Neuronal stem cell (in vitro differentiated cells): ENCODE results near the gene EEIG2.
A peak's percentile ranks its signal among the peaks of the same experiment; 100 is the strongest.
"Not testable (repeated sequence)": the region's sequence is repeated elsewhere in the genome, so short reads cannot be mapped to it uniquely, and the experiment has no call there.

Experiments used
- DNase-seq: peaks from one replicate; pipeline ENCODE4 v3.0.0-alpha.2; 2013; ENCODE audit warnings: low spot score
- H2AFZ ChIP-seq: one replicate; pipeline ENCODE4 v1.6.1; 2013; ENCODE audit warnings: mild to moderate bottlenecking, low read length, inconsistent platforms
- H2AK5ac ChIP-seq: 2 replicates; pipeline ENCODE4 v1.6.1; 2013; ENCODE audit warnings: low read depth, mild to moderate bottlenecking, inconsistent platforms, low read length, moderate library complexity, mixed read lengths
- H2BK120ac ChIP-seq: 2 replicates; pipeline ENCODE4 v1.6.1; 2013; ENCODE audit warnings: low read depth, mild to moderate bottlenecking, inconsistent platforms, low read length, moderate library complexity, mixed read lengths
- H2BK12ac ChIP-seq: one replicate; pipeline ENCODE4 v1.6.1; 2013; ENCODE audit warnings: low read length, inconsistent platforms
- H2BK15ac ChIP-seq: 2 replicates; pipeline ENCODE4 v1.6.1; 2013; ENCODE audit warnings: mild to moderate bottlenecking, low read length, inconsistent platforms, mixed read lengths
- H2BK5ac ChIP-seq: one replicate; pipeline ENCODE4 v1.6.1; 2013; ENCODE audit warnings: inconsistent platforms, mild to moderate bottlenecking, low read length, moderate library complexity
- H3K14ac ChIP-seq: one replicate; pipeline ENCODE4 v1.6.1; 2013; ENCODE audit warnings: low read length, inconsistent platforms
- H3K18ac ChIP-seq: 2 replicates; pipeline ENCODE4 v1.6.1; 2013; ENCODE audit warnings: low read length, inconsistent platforms
- H3K23ac ChIP-seq: 2 replicates; pipeline ENCODE4 v1.6.1; 2013; ENCODE audit warnings: low read depth, mild to moderate bottlenecking, mixed read lengths, low read length, inconsistent platforms; ENCODE audit not compliant: poor library complexity
- H3K27ac ChIP-seq: replicated peaks from 3 replicates; pipeline ENCODE4 v1.5.1; 2013; ENCODE audit warnings: low read length, inconsistent platforms
- H3K27me3 ChIP-seq, 3 experiments: 2 replicates each; pipeline ENCODE4 v1.6.1; 2013; ENCODE audit warnings: low read length in 3 of 3, mild to moderate bottlenecking in 2 of 3, inconsistent platforms in 1 of 3, low read depth in 1 of 3, mixed read lengths in 1 of 3, moderate library complexity in 1 of 3; ENCODE audit not compliant: control insufficient read depth in 3 of 3, insufficient read depth in 3 of 3
- H3K36me3 ChIP-seq, 2 donors: replicated peaks in 1 of 2; 2 replicates each; pipeline ENCODE4 v1.6.1; 2013; ENCODE audit warnings: low read length in 2 of 2; ENCODE audit not compliant: control insufficient read depth in 2 of 2, insufficient read depth in 2 of 2
- H3K4ac ChIP-seq: 2 replicates; pipeline ENCODE4 v1.6.1; 2013; ENCODE audit warnings: inconsistent platforms, mild to moderate bottlenecking, low read length, moderate library complexity
- H3K4me1 ChIP-seq, 2 donors: 1 replicate in 1 of 2; 2 replicates in 1 of 2; pipeline ENCODE4 v1.6.1; 2013; ENCODE audit warnings: low read length in 2 of 2, low read depth in 1 of 2; ENCODE audit not compliant: control insufficient read depth in 2 of 2, insufficient read depth in 1 of 2
- H3K4me2 ChIP-seq: one replicate; pipeline ENCODE4 v1.6.1; 2013; ENCODE audit warnings: mild to moderate bottlenecking, low read length, inconsistent platforms; ENCODE audit not compliant: insufficient read depth, poor library complexity, severe bottlenecking
- H3K4me3 ChIP-seq, 2 donors: 2 replicates each; pipeline ENCODE4 v1.5.1; 2013; ENCODE audit warnings: low read length in 2 of 2, mild to moderate bottlenecking in 2 of 2, inconsistent platforms in 1 of 2, moderate library complexity in 1 of 2
- H3K79me1 ChIP-seq: one replicate; pipeline ENCODE4 v1.6.1; 2013; ENCODE audit warnings: low read depth, mild to moderate bottlenecking, inconsistent platforms, low read length, moderate library complexity
- H3K9ac ChIP-seq: one replicate; pipeline ENCODE4 v1.6.1; 2013; ENCODE audit warnings: mild to moderate bottlenecking, low read depth, low read length, inconsistent platforms; ENCODE audit not compliant: poor library complexity
- H3K9me3 ChIP-seq, 2 donors: replicated peaks in 1 of 2; 2 replicates each; pipeline versions ENCODE3 to v1.6.1; 2013; ENCODE audit warnings: low read length in 2 of 2, mild to moderate bottlenecking in 2 of 2, inconsistent platforms in 1 of 2, low read depth in 1 of 2, mixed read lengths in 1 of 2, moderate library complexity in 1 of 2; ENCODE audit not compliant: control insufficient read depth in 2 of 2, insufficient read depth in 1 of 2
- H4K8ac ChIP-seq: one replicate; pipeline ENCODE4 v1.6.1; 2013; ENCODE audit warnings: low read depth, mild to moderate bottlenecking, inconsistent platforms, low read length, moderate library complexity
- H4K91ac ChIP-seq: one replicate; pipeline ENCODE4 v1.6.1; 2013; ENCODE audit warnings: low read length, low read depth, mild to moderate bottlenecking, inconsistent platforms; ENCODE audit not compliant: poor library complexity
- WGBS, 2 donors: extraction: QIAGEN DNeasy Blood & Tissue Kit; methylation state at CpG; one replicate each; pipeline ENCODE4 v1.1.7; 2013; ENCODE audit warnings: missing lambda C conversion rate in 2 of 2, mixed read lengths in 1 of 2; ENCODE audit not compliant: insufficient read length in 2 of 2, insufficient replicate concordance in 1 of 2; ENCODE audit errors: extremely low coverage in 2 of 2; 5-methylcytosine and 5-hydroxymethylcytosine counted together

The EEIG2 gene

DNA sequence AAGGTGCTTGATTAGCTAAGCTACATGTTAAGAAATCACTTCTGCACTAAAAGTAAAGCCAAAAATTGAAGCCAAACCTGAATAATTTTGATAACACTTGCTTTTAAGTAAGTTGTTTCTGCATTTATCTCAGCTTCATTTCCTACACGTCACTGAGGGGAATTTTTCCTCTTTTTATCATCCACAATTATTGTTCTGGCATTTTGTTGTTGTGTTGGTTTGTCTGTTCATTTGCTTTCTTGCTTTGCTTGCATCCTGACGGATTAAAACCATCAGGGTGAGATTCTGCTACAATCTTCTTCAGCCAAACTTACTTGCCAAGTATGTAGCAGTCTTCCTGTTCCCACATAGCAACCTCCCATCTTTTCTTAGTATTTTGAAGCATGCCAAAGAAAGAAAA, 18.0 kb upstream of the EEIG2 start:
- Histone ChIP-seq H3K4me2 (no peak overlapping the region), H2BK5ac (no peak overlapping the region), H3K36me3 (no peaks in the 10 kb centered on the region), H2AK5ac (no peak overlapping the region), H3K14ac (no peak overlapping the region), H3K4ac (no peak overlapping the region), H4K91ac (no peak overlapping the region), H2AFZ (no peak overlapping the region), H2BK15ac (no peak overlapping the region), H3K9me3 (no peaks in the 10 kb centered on the region), H3K23ac (no peak overlapping the region), H4K8ac (no peak overlapping the region), H3K27me3 (peaks cover 0 to 6% (median 0%) of the 10 kb centered on the region in 3 experiments), H3K4me3 (no peak overlapping the region), H3K4me1 (no peaks in the 10 kb centered on the region), H3K27ac (no peak overlapping the region), H3K9ac (no peak overlapping the region), H3K18ac (no peak overlapping the region), H2BK12ac (no peak overlapping the region), H3K79me1 (no peaks in the 10 kb centered on the region), H2BK120ac (no peak overlapping the region)
- WGBS, 2 donors: no CpG with 5 or more reads among the region's 2 CpGs
- DNase-seq: no peak

DNA sequence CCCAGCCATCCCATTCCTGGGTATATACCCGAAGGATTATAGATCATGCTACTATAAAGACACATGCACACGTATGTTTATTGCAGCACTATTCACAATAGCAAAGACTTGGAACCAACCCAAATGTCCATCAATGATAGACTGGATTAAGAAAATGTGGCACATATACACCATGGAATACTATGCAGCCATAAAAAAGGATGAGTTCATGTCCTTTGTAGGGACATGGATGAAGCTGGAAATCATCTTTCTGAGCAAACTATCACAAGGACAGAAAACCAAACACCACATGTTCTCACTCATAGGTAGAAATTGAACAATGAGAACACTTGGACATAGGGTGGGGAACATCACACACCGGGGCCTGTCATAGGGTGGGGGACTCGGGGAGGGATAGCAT, 12.4 kb upstream of the EEIG2 start:
- H3K18ac ChIP-seq, H4K8ac ChIP-seq, H3K4me2 ChIP-seq, H4K91ac ChIP-seq, H3K4ac ChIP-seq, H3K4me3 ChIP-seq, H3K14ac ChIP-seq, H3K9ac ChIP-seq, H3K27ac ChIP-seq, H3K4me1 ChIP-seq, H2BK5ac ChIP-seq, H3K79me1 ChIP-seq, H2BK15ac ChIP-seq, H2AFZ ChIP-seq, H3K9me3 ChIP-seq, H2AK5ac ChIP-seq, DNase-seq, H2BK120ac ChIP-seq, H2BK12ac ChIP-seq, H3K23ac ChIP-seq, H3K36me3 ChIP-seq: not testable (repeated sequence)
- peaks cover 0 to 17% (median 0%) of the 10 kb centered on the region in 3 experiments for H3K27me3 ChIP-seq
- no CpG with 5 or more reads among the region's 4 CpGs for WGBS, 2 donors

DNA sequence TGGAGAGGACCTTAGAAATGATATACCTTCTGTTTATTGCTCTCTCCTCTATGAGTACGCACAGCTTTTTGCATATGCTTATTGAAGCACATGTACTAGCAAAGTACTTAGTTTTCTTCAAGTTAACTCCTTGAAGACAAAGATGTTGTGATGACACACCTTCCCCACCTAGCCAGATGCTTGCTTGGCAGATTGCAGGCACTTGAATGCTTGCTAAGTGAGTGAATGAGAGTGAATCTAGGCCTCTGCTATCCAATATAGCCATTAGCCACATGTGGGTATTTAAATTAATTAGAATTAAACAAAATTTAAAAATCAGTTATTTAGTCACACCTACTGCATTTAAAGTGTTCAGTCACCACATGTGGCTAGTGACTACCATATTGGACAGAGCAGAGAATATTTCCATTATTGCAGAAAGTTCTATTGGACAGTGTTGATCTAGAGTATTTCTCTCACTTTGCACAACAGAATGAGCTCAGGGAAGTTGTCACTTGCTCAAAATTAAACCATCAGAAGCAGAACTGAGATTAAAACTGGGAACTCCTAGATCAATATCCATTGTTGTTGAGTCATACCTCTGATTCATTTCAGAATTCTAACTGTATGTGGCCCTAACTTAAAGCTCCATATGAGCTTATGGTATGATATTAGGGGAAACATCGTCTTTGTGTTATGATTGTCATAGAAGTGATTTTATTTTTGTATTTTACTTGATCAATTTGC, 8.6 kb upstream of the EEIG2 start:
- Histone ChIP-seq H3K4me1 (no peaks in the 10 kb centered on the region), H3K36me3 (no peaks in the 10 kb centered on the region), H3K4ac (no peak overlapping the region), H3K18ac (no peak overlapping the region), H3K79me1 (no peaks in the 10 kb centered on the region), H4K8ac (no peak overlapping the region), H2BK120ac (no peak overlapping the region), H3K4me2 (peak overlapping the region; percentile 11), H2AK5ac (no peak overlapping the region), H2BK12ac (no peak overlapping the region), H3K14ac (no peak overlapping the region), H2BK15ac (no peak overlapping the region), H2BK5ac (no peak overlapping the region), H3K23ac (no peak overlapping the region), H3K9me3 (no peaks in the 10 kb centered on the region), H4K91ac (no peak overlapping the region), H3K27ac (no peak overlapping the region), H2AFZ (no peak overlapping the region), H3K9ac (no peak overlapping the region), H3K4me3 (no peak overlapping the region), H3K27me3 (peaks cover 0 to 39% (median 0%) of the 10 kb centered on the region in 3 experiments)
- DNase-seq: no peak
- no CpG with 5 or more reads among the region's 2 CpGs for WGBS, 2 donors

DNA sequence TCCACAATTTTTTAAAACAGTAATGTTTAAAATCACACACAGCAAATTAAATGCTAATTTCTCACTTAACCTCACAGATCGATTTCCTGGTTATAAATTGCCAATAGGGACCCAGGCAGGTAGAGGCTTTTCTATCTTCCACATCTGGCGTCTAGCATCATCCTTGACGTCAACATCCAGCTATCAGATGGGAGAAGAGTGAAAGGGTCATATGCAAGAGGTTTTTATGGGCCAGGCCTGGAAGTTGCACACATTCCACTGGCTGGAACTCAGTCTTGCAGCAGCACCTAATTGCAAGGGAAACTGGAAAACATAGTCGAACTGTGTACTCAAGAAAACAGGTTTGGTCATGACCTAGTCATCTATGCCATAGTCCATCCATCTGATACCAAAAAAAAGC, 6.0 kb upstream of the EEIG2 start:
- H3K14ac ChIP-seq: no peak overlapping the region
- DNase-seq: no peak
- H2BK15ac ChIP-seq: no peak overlapping the region
- no peak overlapping the region for H4K8ac ChIP-seq
- H3K18ac ChIP-seq: no peak overlapping the region
- no peak overlapping the region for H3K4me2 ChIP-seq
- H3K23ac ChIP-seq: no peak overlapping the region
- no peak overlapping the region for H2AFZ ChIP-seq
- H3K4me3 ChIP-seq: no peak overlapping the region
- no CpG with 5 or more reads among the region's 4 CpGs for WGBS, 2 donors
- H3K4ac ChIP-seq: no peak overlapping the region
- no peak overlapping the region for H2BK5ac ChIP-seq
- H3K9me3 ChIP-seq: no peaks in the 10 kb centered on the region
- H3K4me1 ChIP-seq: peaks cover 0 to 6% of the 10 kb centered on the region in 2 donors
- no peaks in the 10 kb centered on the region for H3K36me3 ChIP-seq
- H3K27ac ChIP-seq: no peak overlapping the region
- H3K27me3 ChIP-seq: peaks cover 0 to 49% (median 0%) of the 10 kb centered on the region in 3 experiments
- no peak overlapping the region for H3K9ac ChIP-seq
- no peak overlapping the region for H2BK120ac ChIP-seq
- H4K91ac ChIP-seq: no peak overlapping the region
- no peaks in the 10 kb centered on the region for H3K79me1 ChIP-seq
- no peak overlapping the region for H2BK12ac ChIP-seq
- H2AK5ac ChIP-seq: no peak overlapping the region
